Ramos (cell line): ENCODE measurements around the gene BIRC6.
"Not testable (repeated sequence)": the region's sequence is repeated elsewhere in the genome, so short reads cannot be mapped to it uniquely, and the experiment has no call there.

Source experiments
- in situ Hi-C: fragments of 300-500 bp; cut with MboI; formaldehyde crosslinking; loops from one replicate; pipeline ENCODE4 v1.14.3; 2022; ENCODE audit warnings: low sequenced_read_pairs; ENCODE audit not compliant: unreplicated experiment

The BIRC6 gene, protein sequence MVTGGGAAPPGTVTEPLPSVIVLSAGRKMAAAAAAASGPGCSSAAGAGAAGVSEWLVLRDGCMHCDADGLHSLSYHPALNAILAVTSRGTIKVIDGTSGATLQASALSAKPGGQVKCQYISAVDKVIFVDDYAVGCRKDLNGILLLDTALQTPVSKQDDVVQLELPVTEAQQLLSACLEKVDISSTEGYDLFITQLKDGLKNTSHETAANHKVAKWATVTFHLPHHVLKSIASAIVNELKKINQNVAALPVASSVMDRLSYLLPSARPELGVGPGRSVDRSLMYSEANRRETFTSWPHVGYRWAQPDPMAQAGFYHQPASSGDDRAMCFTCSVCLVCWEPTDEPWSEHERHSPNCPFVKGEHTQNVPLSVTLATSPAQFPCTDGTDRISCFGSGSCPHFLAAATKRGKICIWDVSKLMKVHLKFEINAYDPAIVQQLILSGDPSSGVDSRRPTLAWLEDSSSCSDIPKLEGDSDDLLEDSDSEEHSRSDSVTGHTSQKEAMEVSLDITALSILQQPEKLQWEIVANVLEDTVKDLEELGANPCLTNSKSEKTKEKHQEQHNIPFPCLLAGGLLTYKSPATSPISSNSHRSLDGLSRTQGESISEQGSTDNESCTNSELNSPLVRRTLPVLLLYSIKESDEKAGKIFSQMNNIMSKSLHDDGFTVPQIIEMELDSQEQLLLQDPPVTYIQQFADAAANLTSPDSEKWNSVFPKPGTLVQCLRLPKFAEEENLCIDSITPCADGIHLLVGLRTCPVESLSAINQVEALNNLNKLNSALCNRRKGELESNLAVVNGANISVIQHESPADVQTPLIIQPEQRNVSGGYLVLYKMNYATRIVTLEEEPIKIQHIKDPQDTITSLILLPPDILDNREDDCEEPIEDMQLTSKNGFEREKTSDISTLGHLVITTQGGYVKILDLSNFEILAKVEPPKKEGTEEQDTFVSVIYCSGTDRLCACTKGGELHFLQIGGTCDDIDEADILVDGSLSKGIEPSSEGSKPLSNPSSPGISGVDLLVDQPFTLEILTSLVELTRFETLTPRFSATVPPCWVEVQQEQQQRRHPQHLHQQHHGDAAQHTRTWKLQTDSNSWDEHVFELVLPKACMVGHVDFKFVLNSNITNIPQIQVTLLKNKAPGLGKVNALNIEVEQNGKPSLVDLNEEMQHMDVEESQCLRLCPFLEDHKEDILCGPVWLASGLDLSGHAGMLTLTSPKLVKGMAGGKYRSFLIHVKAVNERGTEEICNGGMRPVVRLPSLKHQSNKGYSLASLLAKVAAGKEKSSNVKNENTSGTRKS (N-terminal part only)

DNA sequence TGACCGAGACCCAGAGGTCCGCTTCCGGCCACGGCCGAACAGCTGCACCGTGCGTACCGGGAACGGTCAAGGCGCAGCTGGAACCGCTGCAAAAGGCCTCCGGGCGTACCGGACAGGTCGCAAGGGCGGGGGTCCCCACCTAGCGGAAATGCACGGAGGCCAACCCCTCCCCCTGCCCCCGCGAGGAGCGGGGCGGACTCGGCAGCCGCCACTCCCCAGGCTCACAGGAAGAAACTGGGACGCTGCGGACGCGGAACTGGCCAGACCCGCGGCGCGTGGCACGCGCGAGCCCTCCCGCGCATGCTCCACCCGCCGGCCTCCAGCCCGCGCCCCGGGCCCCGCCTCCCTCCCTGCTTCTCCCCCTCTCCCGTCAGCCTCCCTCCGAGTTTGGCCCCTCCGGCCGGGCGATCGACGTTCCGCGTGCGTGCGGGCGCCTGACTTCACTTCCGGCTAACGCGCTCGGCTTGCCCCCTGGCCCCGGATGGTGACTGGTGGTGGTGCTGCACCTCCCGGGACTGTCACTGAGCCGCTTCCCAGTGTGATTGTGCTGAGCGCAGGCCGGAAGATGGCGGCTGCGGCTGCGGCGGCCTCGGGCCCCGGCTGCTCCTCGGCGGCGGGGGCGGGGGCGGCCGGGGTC is at the start of gene BIRC6:
Gene BIRC6 (plus strand): TSS at position 343 of the 637 bp plus-strand sequence. CDS start 139 bp downstream, at position 482.
- in situ Hi-C loops: no loop called here

DNA sequence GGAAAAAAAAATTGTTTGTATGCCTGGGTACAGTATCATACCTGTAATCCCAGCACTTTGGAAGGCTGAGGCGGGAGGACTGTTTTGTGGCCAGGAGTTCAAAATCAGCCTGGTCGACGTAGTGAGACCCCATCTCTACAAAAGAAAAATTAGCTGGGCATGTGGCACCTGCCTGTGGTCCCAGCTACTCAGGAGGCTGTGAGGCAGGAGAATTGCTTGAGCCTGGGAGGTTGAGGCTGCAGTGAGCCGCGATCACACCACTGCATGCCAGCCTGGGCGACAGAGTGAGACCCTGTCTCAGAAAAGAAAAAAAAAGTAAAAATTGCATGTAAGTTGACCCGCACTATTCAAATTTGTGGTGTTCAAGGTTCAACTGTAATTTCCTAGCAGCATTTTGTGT is 46.2 kb upstream of the BIRC6 start:
- in situ Hi-C loops: no loop called here

DNA sequence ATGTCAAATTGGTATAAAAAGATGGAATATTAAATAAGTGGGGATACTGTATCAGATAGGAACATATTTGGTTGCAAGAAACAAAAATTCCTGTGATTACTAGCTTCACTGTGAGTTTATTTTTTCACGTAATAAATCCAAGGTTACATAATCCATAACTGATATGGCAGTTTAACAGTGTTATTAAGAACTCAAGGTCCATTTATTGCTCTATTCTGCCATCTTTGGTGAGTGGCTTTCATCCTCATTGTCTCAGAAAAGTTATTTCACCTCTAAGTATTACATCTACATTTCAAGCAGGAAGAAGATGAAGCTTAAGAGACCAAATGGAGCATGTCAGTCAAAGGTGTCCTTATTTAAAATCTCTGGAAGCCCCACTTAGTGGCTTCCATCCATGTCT is 41.9 kb upstream of the BIRC6 start:
- in situ Hi-C loops: no loop called here

DNA sequence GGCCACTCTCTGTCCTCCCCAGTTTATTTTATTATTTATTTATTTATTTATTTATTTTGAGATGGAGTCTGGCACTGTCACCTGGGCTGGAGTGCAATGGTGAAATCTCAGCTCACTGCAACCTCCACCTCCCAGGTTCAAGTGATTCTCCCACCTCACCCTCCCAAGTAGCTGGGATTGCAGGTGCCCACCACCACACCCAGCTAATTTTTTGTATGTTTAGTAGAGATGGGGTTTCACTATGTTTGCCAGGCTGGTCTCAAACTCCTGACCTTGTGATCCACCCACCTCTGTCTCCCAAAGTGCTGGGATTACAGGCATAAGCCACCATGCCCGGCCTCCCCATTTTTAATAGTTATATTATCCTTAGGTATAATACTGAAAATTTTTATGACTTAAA is 28.1 kb upstream of the BIRC6 start:
- in situ Hi-C loops: not testable (repeated sequence)

DNA sequence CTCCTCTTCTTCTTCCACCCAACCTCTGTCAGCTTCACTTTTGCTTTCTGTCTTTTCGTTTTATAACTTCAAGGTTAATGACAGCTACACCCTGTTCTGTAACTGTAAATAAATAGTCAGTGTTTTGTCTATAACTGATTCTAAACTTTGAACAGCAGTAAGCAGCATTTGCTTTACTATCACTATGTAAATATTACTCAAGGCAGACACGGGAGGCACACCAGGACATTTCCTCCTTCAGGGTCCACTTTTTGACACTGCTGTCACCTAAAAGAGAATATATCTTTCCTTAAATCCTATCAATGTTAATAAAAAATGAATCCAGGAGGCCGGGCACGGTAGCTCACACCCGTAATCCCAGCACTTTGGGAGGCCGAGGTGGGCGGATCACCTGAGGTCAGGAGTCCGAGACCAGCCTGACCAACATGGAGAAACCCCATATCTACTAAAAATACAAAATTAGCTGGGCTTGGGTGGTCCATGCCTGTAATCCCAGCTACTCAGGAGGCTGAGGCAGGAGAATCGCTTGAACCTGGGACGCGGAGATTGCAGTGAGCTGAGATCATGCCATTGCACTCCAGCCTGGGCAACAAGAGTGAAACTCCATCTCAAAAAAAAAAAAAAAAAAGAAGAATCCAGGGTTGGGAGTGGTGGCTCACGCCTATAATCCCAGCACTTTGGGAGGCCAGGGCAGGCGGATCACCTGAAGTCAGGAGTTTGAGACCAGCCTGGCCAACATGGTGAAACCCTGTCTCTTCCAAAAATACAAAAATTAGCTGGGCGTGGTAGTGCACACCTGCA is 27.4 kb upstream of the BIRC6 start:
- in situ Hi-C loops: not testable (repeated sequence)

DNA sequence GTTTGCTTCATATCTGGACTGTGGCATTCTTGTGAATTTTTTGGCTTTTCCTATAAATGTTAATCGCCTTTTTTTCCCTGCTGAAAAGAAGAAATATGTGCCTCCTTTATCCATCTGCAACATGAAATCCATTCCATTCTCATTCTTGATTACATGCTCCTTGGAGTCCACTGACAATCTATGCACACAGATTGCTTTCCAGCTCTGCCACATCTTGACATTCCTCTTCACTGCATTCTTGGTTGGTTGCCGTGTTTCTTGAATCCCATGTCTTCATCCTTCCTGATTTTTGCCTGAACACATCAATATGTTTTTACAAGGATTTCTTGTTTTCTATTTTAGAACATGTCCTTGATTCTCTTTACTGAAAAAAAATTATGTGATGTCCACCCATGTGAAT is 26.7 kb upstream of the BIRC6 start:
- in situ Hi-C loops: no loop called here

DNA sequence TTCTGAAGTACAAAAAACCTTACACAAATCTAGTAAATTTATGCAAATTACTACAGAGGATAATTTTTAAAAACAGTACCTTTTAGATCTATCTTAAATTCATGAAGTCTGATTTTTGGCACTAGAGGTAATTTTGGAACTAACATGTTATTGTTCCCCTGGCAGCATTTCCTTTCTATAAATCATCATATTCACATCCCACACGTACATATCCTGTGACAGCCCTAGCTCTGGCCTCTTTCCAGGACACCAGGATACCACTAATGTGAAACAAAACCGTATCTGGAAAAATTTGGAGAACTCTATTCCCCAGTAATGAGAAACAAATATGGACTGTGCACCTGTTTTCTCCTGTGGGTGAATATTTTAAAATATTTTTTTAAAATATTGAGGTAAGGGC is 14.0 kb upstream of the BIRC6 start:
- in situ Hi-C loops: no loop called here

DNA sequence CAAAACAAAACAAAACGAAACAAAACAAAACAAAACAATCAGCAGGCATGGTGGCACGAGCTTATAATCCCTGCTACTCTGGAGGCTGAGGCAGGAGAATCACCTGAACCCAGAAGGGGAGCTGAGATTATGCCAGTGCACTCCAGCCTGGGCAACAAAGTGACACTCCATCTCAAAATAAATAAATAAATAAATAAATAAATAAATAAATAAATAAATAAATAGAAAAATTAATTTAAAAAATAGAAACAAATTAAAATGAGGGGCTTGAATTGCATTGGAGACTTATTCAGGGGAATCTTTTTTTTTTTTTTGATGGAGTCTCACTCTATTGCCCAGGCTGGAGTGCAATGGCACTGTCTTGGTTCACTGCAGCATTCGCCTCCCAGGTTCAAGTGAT is 6.0 kb upstream of the BIRC6 start:
- in situ Hi-C loops: not testable (repeated sequence)

DNA sequence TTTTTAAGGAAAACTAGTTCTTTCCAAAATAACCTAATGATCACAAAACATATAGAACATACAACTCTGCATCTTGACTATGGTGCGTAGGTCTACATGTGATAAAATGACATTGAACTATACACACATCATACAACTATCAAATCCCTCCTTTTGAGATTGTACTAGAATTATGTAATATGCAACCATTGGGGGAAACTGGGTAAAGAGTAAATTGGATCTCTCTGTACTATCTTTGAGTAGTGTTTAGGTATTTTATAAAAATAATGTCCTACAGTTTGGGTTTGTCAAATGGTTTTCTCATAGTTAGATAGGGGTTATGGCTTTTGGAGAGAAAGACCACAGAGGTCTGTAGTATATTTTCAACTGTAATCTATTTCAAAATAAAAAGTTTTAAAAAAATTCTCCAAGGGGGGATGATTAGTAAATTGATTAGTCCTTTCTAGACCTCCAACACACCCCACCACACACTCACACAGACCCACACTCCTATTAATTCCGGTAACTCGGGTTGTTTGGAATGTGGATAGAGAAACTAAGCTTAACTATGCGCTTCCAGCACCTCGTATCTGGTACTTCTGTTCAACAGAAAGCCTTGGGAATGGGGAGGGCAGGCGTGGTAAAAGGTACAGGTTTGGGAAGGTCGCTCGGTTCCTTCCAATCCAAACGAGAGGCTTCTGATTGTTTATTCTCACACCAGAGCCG is 695 bp upstream of the BIRC6 start:
- in situ Hi-C loops: no loop called here

DNA sequence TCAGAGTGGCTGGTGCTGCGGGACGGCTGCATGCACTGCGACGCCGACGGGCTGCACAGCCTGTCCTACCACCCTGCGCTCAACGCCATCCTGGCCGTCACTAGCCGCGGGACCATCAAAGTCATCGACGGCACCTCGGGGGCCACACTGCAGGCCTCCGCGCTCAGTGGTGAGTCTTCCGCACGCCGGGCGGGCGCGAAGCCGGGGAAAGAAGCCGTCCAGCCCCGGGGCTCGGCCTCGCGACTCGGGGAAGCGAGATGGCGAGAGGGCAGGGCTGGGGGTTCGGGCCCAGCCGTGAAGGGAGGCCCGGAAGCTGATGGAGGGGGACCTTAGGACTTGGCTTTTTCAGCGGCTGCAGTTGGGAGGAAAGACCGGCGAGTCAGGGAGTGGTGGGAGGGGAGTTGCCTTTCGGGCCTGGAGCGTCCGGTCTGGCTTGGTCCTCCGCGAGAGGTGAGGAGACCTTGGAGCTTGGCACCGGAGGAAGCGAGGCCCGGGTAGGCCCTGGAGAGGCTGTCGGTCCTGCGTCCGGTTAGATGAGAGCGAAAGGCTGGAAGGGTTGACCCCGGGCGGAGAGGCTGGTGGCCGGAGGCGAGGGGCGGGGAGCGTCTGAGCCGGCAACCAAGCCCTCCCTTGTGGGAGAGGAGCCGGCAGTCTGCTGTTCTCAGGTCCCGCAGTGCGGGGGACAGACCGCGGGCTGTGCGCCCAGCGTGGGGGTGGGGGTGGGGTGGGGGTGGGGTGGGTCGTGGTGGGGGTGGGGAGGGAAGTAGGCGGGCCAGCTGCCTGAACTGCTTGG is 691 bp downstream of the BIRC6 start:
- in situ Hi-C loops: no loop called here

DNA sequence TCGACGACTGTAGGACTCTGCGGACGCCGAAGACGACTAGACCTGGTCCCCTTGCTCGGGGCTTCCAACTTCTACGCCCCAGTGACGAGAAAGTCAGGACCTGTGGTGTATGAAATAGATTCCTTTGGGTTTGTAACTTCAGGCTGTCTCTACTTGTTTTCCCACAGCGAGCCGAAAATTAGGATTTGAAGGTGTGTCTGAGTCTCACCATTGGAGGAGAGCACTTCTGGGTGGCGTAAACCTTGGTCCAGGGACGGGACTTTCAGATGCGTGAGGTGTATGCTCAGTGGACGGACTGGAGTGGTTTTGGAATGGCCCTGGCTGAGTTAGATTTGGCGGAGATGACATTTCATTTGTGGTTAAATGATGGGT is 1.3 kb downstream of the BIRC6 start:
- in situ Hi-C loops: no loop called here

DNA sequence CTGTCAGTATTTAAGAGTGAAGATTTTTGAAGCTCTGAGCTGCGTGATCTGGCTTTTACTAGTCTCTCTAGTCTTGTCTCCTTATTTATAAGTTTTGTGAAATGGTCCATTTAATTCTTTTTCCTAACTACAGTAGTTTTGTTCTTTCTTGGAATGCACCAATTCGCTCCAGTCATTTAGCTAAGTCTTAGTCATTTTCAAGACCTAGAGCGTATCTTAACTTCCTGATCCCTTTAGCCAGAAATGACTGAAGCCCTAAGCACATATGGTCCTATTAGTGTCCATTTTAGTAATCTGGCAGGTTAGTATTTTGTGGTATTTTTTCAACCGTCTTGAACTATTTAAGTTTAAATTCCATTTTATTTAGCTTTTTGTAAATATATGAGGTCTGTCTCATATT is 3.6 kb downstream of the BIRC6 start:
- in situ Hi-C loops: no loop called here

DNA sequence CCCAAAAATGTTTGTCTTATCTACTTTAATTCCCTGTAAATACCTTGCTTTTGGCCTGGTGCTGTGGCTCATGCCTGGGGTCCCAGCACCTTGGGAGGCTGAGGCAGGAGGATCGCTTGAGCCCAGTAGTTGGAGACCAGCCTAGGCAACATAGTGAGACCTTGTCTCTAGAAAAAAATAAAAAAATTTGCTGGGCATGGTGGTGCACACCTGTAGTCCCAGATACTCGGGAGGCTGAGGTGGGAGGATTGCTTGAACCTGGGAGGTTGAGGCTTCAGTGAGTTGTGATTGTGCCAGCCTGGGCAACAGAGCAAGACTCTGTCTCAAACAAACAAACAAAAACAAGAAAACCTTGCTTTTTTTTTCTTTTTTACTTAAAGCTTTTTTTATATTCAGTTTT is 6.2 kb downstream of the BIRC6 start:
- in situ Hi-C loops: not testable (repeated sequence)

DNA sequence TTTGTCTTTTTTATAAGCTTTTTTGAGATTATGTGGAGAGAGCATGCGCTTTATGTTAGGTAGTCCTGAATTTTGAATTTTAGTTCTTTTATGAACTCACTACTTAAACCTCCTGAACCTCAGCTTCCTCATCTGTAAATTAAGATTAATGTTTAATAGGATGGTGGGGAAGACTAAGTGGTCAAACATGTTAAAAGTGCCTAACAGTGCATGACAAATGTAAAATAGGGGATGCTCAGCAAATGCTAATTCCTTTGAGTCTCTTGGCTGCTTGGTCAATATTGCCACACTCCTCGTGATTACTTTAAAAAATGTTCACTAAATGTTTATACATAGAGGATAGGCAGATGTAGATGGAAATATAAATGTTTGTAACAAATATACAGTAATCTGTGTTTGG is 6.8 kb downstream of the BIRC6 start:
- in situ Hi-C loops: no loop called here

DNA sequence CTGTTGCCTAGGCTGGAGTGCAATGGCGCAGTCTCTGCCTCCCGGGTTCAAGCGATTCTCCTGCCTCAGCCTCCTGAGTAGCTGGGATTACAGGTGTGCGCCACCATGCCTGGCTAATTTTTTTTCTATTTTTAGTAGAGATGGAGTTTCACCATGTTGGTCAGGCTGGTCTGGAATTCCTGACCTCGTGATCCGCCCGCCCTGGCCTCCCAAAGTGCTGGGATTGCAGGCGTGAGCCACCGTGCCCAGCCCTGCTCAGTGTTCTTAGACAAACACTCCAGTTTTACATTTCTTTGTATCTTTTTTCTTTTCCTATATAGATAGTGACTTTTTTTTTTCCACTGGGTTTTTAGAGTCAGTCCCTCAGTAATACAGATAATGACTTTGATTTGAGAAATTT is 7.5 kb downstream of the BIRC6 start:
- in situ Hi-C loops: not testable (repeated sequence)

DNA sequence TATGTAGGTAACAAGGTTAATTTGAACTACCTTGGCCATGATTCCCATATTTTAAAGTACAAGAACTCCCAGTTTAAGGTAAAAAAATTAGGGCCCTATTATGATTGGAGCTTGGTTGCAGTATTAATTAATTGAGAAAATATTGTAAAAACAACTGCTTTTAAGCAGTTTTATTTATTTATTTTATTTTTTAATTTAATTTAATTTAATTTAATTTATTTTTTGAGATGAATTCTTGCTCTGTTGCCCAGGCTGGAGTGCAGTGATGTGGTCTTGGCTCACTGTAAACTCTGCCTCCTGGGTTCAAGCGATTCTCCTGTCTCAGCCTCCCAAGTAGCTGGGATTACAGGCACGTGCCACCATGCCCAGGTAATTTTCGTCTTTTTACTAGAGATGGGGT is 8.9 kb downstream of the BIRC6 start:
- in situ Hi-C loops: not testable (repeated sequence)

DNA sequence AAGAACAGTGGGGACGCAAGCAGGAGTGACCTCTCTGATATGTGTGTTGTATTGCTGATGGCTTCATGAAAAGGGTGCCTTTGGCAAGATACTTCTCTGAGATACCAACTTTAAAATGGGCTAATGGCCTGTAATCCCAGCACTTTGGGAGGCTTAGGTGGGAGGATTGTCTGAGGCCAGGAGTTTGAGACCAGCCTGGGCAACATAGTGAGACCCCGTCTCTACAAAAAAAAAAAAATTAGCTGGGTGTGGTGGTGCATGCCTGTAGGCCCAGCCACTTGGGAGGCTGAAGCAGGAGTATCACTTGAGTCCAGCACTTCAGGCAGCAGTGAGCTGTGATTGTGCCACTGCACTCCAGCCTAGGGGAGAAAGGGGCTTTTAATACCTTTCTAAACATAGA is 9.8 kb downstream of the BIRC6 start:
- in situ Hi-C loops: no loop called here

DNA sequence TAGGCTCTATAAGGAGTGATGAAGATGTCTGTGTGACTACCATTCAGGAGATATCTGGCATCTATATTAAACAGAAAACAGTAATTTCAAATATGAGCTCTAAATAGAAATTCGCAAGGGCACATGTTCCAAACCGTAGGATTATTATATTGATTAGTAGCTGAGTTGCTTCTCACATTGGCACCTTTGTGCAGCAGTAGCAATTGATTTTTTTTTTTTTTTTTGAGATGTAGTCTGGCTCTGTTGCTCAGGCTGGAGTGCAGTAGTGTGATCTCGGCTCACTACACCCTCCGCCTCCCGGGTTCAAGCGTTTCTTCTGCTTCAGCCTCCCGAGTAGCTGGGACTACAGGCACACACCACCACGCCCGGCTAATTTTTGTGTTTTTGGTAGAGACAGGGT is 12.4 kb downstream of the BIRC6 start:
- in situ Hi-C loops: no loop called here
